GM19351 (cell line): Measurements from ENCODE around the gene SYNJ1.
"Not testable (repeated sequence)": the region's sequence is repeated elsewhere in the genome, so short reads cannot be mapped to it uniquely, and the experiment has no call there.

Source experiments
- ATAC-seq: cut with Tn5 transposase; IDR thresholded peaks from one replicate; pipeline ENCODE4 v1.9.1; 2021; ENCODE audit warnings: mild to moderate bottlenecking, moderate library complexity; ENCODE audit not compliant: unreplicated experiment

Gene SYNJ1, protein sequence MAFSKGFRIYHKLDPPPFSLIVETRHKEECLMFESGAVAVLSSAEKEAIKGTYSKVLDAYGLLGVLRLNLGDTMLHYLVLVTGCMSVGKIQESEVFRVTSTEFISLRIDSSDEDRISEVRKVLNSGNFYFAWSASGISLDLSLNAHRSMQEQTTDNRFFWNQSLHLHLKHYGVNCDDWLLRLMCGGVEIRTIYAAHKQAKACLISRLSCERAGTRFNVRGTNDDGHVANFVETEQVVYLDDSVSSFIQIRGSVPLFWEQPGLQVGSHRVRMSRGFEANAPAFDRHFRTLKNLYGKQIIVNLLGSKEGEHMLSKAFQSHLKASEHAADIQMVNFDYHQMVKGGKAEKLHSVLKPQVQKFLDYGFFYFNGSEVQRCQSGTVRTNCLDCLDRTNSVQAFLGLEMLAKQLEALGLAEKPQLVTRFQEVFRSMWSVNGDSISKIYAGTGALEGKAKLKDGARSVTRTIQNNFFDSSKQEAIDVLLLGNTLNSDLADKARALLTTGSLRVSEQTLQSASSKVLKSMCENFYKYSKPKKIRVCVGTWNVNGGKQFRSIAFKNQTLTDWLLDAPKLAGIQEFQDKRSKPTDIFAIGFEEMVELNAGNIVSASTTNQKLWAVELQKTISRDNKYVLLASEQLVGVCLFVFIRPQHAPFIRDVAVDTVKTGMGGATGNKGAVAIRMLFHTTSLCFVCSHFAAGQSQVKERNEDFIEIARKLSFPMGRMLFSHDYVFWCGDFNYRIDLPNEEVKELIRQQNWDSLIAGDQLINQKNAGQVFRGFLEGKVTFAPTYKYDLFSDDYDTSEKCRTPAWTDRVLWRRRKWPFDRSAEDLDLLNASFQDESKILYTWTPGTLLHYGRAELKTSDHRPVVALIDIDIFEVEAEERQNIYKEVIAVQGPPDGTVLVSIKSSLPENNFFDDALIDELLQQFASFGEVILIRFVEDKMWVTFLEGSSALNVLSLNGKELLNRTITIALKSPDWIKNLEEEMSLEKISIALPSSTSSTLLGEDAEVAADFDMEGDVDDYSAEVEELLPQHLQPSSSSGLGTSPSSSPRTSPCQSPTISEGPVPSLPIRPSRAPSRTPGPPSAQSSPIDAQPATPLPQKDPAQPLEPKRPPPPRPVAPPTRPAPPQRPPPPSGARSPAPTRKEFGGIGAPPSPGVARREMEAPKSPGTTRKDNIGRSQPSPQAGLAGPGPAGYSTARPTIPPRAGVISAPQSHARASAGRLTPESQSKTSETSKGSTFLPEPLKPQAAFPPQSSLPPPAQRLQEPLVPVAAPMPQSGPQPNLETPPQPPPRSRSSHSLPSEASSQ (N-terminal part only)

DNA sequence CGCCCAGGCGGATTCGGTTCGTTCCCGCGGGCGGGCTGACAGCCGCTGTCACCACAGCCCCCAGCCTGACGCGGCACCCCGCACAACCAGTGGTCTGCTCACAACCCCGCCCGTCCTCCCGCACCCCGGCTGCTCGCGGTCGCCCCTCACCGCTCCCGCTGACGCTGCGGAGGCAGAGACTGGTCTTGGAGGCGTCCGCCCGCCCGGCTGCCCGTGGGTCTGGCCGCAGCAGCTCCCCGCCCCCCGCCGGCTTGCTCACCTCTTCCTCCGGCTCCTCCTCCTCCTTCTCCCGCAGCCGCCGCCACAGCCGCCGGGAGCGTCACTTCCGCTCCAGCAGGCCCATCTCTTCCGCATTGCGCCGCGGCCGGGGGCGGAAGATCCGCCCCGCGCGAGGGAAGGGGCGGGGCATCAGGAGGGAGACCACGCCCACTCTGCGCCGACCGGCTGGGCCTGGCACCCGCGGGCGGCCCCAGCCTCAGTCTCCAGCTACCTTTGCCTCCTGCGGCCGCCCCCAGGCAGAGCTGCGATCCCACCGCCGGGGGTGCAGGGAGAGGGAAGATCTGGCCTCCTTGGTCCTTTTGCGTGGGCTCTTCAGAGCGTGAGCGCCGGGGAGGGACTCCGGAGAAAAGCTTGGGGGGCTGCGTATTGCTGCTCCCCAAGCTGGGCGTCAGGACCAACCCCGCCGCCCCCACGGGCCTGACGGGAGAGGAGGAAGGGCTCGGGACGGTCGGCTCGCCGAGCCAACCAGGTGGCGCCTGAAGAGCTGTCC is at the start of gene SYNJ1:
Gene SYNJ1 (minus strand): TSS at position 327 of the 769 bp plus-strand sequence. CDS start 1,118 bp downstream, outside the sequence.
- ATAC-seq = peak; percentile 90

DNA sequence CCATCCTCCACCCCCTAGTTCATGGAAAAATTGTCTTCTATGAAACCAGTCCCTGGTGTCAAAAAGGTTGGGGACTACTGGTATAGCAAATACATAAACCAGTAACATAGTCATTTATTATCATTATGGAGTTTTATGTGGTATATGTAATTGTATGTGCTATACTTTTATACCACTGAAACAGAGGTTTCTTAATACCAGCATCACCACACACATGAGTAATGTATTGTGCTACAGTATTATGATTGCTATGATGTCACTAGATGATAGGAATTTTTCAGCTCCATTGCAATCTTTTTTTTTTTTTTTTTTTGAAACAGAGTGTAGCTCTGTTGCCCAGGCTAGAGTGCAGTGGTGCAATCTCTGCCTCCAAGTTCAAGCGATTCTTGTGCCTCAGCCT is 49.5 kb upstream of the SYNJ1 start:
- ATAC-seq = no peak

- no peak for ATAC-seq
Observed at GRCh38 chr21:32776743-32777142, 48.9 kb upstream of the SYNJ1 start.

DNA sequence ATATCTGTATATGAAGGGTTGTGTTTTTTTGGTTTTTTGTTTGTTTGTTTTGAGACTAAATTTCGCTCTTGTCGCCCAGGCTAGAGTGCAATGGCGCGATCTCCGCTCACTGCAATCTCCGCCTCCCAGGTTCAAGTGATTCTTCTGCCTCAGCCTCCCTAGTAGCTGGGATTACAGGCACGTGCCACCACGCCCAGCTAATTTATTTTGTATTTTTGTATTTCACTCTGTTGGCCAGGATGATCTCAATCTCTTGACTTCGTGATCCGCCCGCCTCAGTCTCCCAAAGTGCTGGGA is 45.2 kb upstream of the SYNJ1 start:
- not testable (repeated sequence) for ATAC-seq

- ATAC-seq = no peak
Observed at GRCh38 chr21:32772281-32773047, 44.7 kb upstream of the SYNJ1 start.

DNA sequence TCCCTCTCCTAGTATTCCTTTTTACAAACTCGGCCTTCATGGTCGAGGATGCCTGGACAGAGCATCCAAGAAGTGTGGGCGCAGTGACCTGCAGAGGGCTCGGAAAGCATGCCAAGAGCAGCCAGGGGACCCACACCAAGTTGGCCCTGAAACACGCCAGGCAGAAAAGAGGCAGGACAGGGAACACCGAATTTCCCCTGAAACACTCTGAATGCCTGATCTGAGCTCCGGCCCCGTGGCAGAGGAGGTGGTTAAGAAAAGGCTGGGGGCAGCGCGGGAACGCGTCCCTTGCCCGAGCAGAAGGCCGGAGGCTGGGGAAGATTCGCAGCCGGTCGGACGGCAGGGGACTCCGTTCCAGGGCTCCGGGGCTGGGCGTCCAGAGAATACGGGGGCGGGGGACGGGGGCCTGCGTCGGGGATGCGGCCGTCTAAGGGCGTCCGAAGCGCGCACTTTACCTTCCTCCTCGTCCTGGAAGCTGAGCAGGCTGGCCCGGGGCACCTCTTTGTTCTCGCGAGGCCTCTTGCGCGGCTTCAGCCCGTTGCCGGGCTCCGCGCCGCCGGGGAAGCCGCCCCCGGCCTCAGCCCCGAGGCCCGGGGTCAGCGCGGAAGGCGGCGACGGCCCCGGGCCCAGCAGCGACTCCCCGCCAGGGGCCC is 43.2 kb upstream of the SYNJ1 start:
- peak; percentile 32 for ATAC-seq

DNA sequence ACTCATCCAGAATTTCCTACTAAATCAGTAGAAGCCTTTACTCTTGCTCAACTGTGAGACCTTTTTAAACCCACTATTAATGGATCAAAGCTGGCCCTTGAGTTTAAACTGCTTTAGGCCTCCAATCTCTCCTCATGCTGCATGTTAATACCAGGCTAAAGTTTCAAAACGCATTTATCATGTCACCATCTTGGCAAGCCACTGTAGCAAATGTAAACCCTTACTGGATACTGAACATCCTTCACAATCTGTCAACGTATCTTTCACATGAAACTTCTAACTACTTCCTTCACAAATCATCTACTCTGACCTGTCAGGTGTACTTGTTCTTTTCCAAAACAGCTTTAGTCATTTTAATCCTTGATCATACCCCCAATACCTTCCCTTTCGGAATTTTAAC is 40.7 kb upstream of the SYNJ1 start:
- ATAC-seq = no peak

GRCh38 chr21:32765058-32765457 is 37.2 kb upstream of the SYNJ1 start:
- ATAC-seq = no peak

- ATAC-seq = no peak
Observed at GRCh38 chr21:32764186-32764585, 36.4 kb upstream of the SYNJ1 start.

GRCh38 chr21:32757804-32758203 is 30.0 kb upstream of the SYNJ1 start:
- no peak for ATAC-seq

GRCh38 chr21:32756096-32756495 is 28.3 kb upstream of the SYNJ1 start:
- ATAC-seq = no peak

DNA sequence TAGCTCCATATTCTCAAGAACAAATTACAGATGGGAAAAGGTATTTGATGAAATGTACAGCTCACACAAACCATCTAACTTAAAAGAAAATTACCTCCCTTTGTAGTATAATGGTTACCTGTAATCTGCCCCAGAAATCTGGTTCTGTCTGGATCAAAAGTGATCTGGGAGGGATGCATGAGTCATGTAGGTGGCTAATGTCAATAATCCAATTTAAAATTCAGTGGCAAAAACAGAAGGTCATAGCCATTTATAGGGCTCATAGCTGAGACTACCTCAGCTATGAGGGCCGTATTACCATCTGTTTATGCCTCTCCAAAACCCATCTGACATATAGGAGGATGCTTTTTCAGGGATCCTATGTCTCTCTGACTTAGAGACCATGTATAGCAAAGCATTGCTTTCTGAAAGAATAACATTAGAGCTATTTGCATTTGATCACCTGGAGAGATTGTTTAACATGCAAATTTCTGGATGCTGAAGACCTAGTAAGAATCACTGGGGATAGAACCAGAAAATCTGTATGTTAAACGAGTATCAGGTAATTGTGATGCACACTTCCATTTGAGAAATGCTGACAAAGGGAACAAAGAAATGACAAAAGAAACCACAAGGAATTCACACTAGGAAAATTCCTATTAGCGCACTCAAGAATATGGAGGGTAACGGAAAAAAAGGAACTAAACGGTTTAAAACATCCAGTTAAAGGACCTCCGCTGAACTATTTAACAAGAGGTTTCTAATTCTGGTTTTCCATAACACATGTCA is 26.2 kb upstream of the SYNJ1 start:
- no peak for ATAC-seq

DNA sequence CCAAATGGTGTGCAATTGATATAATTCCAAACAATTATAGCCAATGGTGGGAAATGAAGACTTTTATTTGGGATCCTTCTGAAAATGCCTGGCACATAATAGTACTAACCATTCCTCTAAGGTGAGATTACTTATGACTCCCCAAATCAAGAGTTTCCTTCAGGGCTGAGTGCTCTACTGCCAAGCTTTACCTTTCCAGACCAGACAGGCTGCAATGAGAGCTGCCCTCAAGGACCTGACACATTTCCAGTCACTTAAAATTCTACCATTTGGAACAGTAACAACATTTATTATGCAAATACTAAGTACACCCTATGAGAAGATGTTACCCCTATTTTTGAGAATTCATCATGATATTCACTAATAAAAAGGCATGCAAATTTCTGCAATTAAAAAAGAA is 22.6 kb upstream of the SYNJ1 start:
- no peak for ATAC-seq

DNA sequence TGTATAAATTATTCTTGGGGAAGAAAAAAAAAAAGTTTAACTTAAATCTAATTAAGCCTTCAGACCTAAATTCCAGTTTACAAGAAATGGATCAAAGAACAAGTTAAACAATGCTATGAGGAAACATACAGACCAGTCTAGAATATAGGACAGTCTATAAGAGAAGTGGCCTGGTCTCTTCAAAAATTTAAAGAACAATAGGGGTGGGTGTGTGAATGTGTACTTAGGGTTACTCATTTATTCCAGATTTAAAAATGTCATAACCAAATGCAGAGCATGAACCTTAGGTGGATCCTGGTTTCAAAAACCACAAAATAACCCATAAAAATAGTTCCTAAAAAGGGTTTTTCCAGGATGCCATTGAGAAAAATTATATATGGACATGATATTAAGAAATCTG is 21.8 kb upstream of the SYNJ1 start:
- no peak for ATAC-seq

GRCh38 chr21:32748529-32748928 is 20.7 kb upstream of the SYNJ1 start:
- ATAC-seq = no peak

GRCh38 chr21:32747396-32747795 is 19.6 kb upstream of the SYNJ1 start:
- no peak for ATAC-seq

- ATAC-seq = not testable (repeated sequence)
Observed at GRCh38 chr21:32746711-32747110, 18.9 kb upstream of the SYNJ1 start.

DNA sequence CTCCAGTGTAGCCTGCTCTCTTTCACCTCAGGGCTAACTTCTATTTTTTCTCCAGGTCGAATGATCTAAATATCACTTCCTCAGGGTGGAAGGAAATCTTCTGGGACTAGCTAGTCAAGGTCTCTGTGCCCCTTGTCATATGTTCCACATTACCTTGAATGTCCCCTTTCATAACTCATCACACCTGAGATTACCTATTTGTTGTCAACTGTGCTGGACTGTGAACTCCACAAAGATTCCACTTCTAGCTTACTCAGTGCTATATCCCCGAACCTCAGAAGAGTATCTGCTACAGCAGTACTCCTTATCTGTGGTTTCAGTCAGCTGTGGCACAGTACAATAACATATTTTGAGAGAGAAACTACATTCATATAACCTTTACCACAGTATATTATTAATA is 14.6 kb upstream of the SYNJ1 start:
- ATAC-seq = no peak

DNA sequence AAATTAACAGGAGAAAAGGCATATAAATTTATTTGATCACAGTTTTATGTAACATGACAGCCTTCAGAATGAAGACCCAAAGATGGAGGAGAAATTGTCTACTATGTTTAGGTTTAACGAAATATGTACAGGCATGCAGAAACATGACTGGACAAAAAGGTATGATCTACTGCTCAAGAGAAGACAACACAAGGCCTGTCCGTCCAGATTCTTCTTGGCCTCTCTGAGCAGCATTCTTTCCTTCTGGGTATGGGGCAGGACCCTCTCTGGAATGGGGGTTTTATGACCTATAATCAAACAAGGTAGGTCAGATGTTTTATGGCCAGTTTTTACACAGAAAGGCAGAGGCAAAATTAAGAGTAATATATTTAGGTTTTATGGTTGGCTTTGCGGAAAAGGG is 13.5 kb upstream of the SYNJ1 start:
- ATAC-seq = no peak
